Measurements from ENCODE around the gene CAB39.
A peak's percentile ranks its signal among the peaks of the same experiment; 100 is the strongest.

CAB39 gene

DNA sequence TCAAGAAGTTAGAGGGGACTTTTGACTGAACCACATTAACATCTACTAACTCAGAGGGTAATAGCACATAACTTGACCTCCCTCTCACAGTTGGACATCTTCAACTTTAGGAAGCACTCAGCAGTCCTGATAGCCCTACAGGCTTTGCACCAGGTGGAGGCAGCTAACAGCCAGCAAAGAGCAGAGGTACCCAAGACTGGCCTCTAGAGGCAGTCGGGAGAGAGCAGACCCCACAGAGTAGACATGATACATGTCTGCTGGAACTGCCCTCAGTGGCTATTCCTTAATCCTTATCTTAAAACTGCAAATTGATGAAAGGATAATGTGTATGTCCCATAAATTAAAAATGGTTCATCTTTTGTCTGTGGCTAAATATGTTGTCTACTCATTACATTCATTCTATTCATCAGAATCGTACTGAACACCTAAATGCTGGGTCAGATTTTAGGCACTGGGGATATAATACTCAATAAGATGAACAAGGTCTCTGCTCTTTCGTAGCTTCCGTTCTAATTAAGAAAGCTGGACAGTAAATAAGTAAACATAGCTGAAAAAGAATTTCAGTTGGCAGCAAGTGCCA is 49.8 kb downstream of the CAB39 start:
- Histone ChIP-seq H3K27me3 (ENCODE audit: control insufficient read depth, insufficient read depth, low read length) (no peaks in the 10 kb centered on the region), H3K36me3 (ENCODE audit: control insufficient read depth, insufficient read depth, low read length) (no peaks in the 10 kb centered on the region), H3K4me1 (ENCODE audit: control insufficient read depth, insufficient read depth, low read length) (no peaks in the 10 kb centered on the region; the same call in 1 of the 2 replicates), H3K4me3 (ENCODE audit: low read length) (no peak overlapping the region), H3K27ac (ENCODE audit: low read length) (no peak overlapping the region), H3K9me3 (ENCODE audit: control insufficient read depth, insufficient read depth, low read length) (no peaks in the 10 kb centered on the region)
- WGBS (ENCODE audit: insufficient coverage, insufficient read length): no CpG with 5 or more reads among the region's 4 CpGs
- peak; percentile 35 for DNase-seq (ENCODE audit: low read depth, low spot score)

GRCh38 chr2:230764346-230764745 is 51.7 kb downstream of the CAB39 start:
- no peak for DNase-seq (ENCODE audit: low read depth, low spot score)
- no peaks in the 10 kb centered on the region for H3K9me3 ChIP-seq (ENCODE audit: control insufficient read depth, insufficient read depth, low read length)
- no peak overlapping the region for H3K4me3 ChIP-seq (ENCODE audit: low read length)
- WGBS (ENCODE audit: insufficient coverage, insufficient read length): no CpG with 5 or more reads among the region's 1 CpG
- no peaks in the 10 kb centered on the region for H3K36me3 ChIP-seq (ENCODE audit: control insufficient read depth, insufficient read depth, low read length)
- H3K27me3 ChIP-seq (ENCODE audit: control insufficient read depth, insufficient read depth, low read length): no peaks in the 10 kb centered on the region
- no peak overlapping the region for H3K27ac ChIP-seq (ENCODE audit: low read length)
- H3K4me1 ChIP-seq (ENCODE audit: control insufficient read depth, insufficient read depth, low read length): no peaks in the 10 kb centered on the region; the same call in 1 of the 2 replicates

DNA sequence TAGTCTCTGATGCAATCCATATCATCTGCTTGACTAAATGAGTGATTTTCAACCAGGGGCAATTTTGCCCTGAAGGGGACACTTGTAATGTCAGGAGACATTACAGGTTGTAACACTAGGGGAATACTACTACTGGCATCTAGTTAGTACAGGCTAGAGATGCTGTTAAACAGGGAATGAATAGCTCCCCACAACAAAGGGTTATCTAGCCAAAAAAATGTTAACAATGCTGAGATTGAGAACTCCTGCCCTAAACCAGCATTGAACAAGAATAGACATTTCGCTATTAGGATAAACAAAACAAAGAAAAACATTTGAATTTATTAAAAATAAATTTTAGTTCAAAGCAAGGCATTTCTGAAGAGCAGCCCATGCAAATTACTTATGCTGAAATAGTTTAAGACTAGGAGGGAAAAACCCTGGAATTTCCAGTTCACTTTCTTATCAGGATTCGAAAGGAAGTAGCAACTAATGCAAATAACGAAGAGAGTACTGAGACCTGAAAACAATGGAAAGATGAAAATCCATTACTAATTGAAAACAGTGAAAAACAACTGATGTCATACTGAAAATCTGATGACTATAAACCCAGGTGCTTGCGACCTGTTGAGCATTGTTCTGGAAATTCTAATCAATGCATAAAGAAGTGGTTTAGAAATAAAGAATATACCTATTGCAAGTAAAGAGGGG is 53.1 kb downstream of the CAB39 start:
- no peaks in the 10 kb centered on the region; the same call in 1 of the 2 replicates for H3K4me1 ChIP-seq (ENCODE audit: control insufficient read depth, insufficient read depth, low read length)
- DNase-seq (ENCODE audit: low read depth, low spot score): no peak
- no peaks in the 10 kb centered on the region for H3K27me3 ChIP-seq (ENCODE audit: control insufficient read depth, insufficient read depth, low read length)
- no peak overlapping the region for H3K27ac ChIP-seq (ENCODE audit: low read length)
- no peaks in the 10 kb centered on the region for H3K9me3 ChIP-seq (ENCODE audit: control insufficient read depth, insufficient read depth, low read length)
- WGBS (ENCODE audit: insufficient coverage, insufficient read length): no CpG with 5 or more reads among the region's 4 CpGs
- no peaks in the 10 kb centered on the region for H3K36me3 ChIP-seq (ENCODE audit: control insufficient read depth, insufficient read depth, low read length)
- no peak overlapping the region for H3K4me3 ChIP-seq (ENCODE audit: low read length)

GRCh38 chr2:230767862-230768388 is 55.3 kb downstream of the CAB39 start:
- no peak for DNase-seq (ENCODE audit: low read depth, low spot score)
- no peak overlapping the region for H3K27ac ChIP-seq (ENCODE audit: low read length)
- H3K9me3 ChIP-seq (ENCODE audit: control insufficient read depth, insufficient read depth, low read length): no peaks in the 10 kb centered on the region
- no peaks in the 10 kb centered on the region for H3K36me3 ChIP-seq (ENCODE audit: control insufficient read depth, insufficient read depth, low read length)
- WGBS (ENCODE audit: insufficient coverage, insufficient read length): no CpG with 5 or more reads among the region's 2 CpGs
- H3K4me3 ChIP-seq (ENCODE audit: low read length): no peak overlapping the region
- H3K27me3 ChIP-seq (ENCODE audit: control insufficient read depth, insufficient read depth, low read length): no peaks in the 10 kb centered on the region
- no peaks in the 10 kb centered on the region; the same call in 1 of the 2 replicates for H3K4me1 ChIP-seq (ENCODE audit: control insufficient read depth, insufficient read depth, low read length)

GRCh38 chr2:230770804-230771203 is 58.2 kb downstream of the CAB39 start:
- Histone ChIP-seq H3K9me3 (ENCODE audit: control insufficient read depth, insufficient read depth, low read length) (no peaks in the 10 kb centered on the region), H3K27me3 (ENCODE audit: control insufficient read depth, insufficient read depth, low read length) (no peaks in the 10 kb centered on the region), H3K27ac (ENCODE audit: low read length) (no peak overlapping the region), H3K4me1 (ENCODE audit: control insufficient read depth, insufficient read depth, low read length) (no peaks in the 10 kb centered on the region), H3K4me3 (ENCODE audit: low read length) (no peak overlapping the region), H3K36me3 (ENCODE audit: control insufficient read depth, insufficient read depth, low read length) (no peaks in the 10 kb centered on the region)
- no CpG with 5 or more reads among the region's 3 CpGs for WGBS (ENCODE audit: insufficient coverage, insufficient read length)
- no peak for DNase-seq (ENCODE audit: low read depth, low spot score)

DNA sequence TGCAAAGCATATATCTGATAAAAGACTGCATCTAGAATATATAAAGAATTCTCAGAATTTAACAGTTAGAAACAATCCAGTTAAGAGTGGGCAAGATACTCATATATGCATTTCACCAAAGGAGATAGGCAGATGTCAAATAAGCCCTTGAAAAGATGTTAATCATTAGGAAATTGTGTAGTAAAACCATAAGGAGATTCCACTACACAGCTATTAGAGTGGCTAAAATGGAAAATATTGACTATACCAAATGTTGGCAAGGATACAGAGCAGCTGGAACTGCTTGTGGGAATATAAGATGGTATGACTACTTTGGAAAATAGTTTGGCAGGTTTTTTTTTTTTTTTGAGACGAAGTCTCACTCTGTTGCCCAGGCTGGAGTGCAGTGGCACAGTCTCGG is 59.5 kb downstream of the CAB39 start:
- DNase-seq (ENCODE audit: low read depth, low spot score): no peak
- WGBS (ENCODE audit: insufficient coverage, insufficient read length): no CpG with 5 or more reads among the region's 2 CpGs
- H3K4me1 ChIP-seq (ENCODE audit: control insufficient read depth, insufficient read depth, low read length): no peaks in the 10 kb centered on the region

GRCh38 chr2:230773039-230773773 is 60.6 kb downstream of the CAB39 start:
- no peaks in the 10 kb centered on the region for H3K27me3 ChIP-seq (ENCODE audit: control insufficient read depth, insufficient read depth, low read length)
- DNase-seq (ENCODE audit: low read depth, low spot score): no peak
- no peaks in the 10 kb centered on the region for H3K36me3 ChIP-seq (ENCODE audit: control insufficient read depth, insufficient read depth, low read length)
- no peak overlapping the region for H3K4me3 ChIP-seq (ENCODE audit: low read length)
- no peaks in the 10 kb centered on the region for H3K4me1 ChIP-seq (ENCODE audit: control insufficient read depth, insufficient read depth, low read length)
- H3K27ac ChIP-seq (ENCODE audit: low read length): no peak overlapping the region
- WGBS (ENCODE audit: insufficient coverage, insufficient read length): no CpG with 5 or more reads among the region's 4 CpGs
- H3K9me3 ChIP-seq (ENCODE audit: control insufficient read depth, insufficient read depth, low read length): no peaks in the 10 kb centered on the region

More for the DNA sequence above, 59.5 kb downstream of the CAB39 start:
- Histone ChIP-seq H3K36me3 (ENCODE audit: control insufficient read depth, insufficient read depth, low read length) (no peaks in the 10 kb centered on the region), H3K27me3 (ENCODE audit: control insufficient read depth, insufficient read depth, low read length) (no peaks in the 10 kb centered on the region), H3K4me3 (ENCODE audit: low read length) (no peak overlapping the region), H3K9me3 (ENCODE audit: control insufficient read depth, insufficient read depth, low read length) (no peaks in the 10 kb centered on the region), H3K27ac (ENCODE audit: low read length) (no peak overlapping the region)

DNA sequence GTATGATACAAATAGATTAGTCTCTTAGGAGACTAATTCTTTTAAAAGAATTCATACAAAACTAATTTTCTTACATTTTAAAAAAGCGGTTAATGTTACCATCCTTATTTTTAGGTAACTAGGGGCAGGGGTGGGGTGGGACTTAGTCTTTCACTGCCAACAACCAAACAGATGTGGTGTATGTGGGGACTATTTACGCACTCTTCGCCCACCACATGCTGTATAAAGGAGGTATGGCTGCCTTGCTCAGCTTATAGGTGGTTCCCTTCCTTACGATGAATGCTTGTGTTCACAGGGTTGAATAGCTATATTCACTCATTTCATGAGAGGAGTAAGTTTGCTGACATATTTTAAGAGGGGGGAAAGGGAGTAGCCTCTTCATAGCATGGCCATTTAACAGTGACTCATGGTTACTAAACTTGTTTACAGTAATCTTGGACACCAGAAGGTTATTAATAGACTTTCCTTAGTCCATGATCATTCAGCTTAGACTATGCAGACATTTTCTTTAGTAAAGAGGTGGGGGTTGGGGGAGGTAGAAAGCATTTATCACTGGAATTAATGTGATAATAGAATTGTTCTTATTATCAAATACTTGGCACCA is 61.8 kb downstream of the CAB39 start:
- WGBS (ENCODE audit: insufficient coverage, insufficient read length): no CpG with 5 or more reads among the region's 4 CpGs
- Histone ChIP-seq H3K9me3 (ENCODE audit: control insufficient read depth, insufficient read depth, low read length) (no peaks in the 10 kb centered on the region), H3K4me1 (ENCODE audit: control insufficient read depth, insufficient read depth, low read length) (no peaks in the 10 kb centered on the region), H3K36me3 (ENCODE audit: control insufficient read depth, insufficient read depth, low read length) (no peaks in the 10 kb centered on the region), H3K27ac (ENCODE audit: low read length) (no peak overlapping the region), H3K4me3 (ENCODE audit: low read length) (no peak overlapping the region), H3K27me3 (ENCODE audit: control insufficient read depth, insufficient read depth, low read length) (no peaks in the 10 kb centered on the region)
- no peak for DNase-seq (ENCODE audit: low read depth, low spot score)

- no peaks in the 10 kb centered on the region for H3K4me1 ChIP-seq (ENCODE audit: control insufficient read depth, insufficient read depth, low read length)
- H3K27ac ChIP-seq (ENCODE audit: low read length): no peak overlapping the region
- H3K9me3 ChIP-seq (ENCODE audit: control insufficient read depth, insufficient read depth, low read length): no peaks in the 10 kb centered on the region
- no peaks in the 10 kb centered on the region for H3K27me3 ChIP-seq (ENCODE audit: control insufficient read depth, insufficient read depth, low read length)
- no peak for DNase-seq (ENCODE audit: low read depth, low spot score)
- no peaks in the 10 kb centered on the region for H3K36me3 ChIP-seq (ENCODE audit: control insufficient read depth, insufficient read depth, low read length)
- H3K4me3 ChIP-seq (ENCODE audit: low read length): no peak overlapping the region
- no CpG with 5 or more reads among the region's 4 CpGs for WGBS (ENCODE audit: insufficient coverage, insufficient read length)
Observed at GRCh38 chr2:230775737-230776136, 63.1 kb downstream of the CAB39 start.

GRCh38 chr2:230777721-230778120 is 65.1 kb downstream of the CAB39 start:
- no peak overlapping the region for H3K27ac ChIP-seq (ENCODE audit: low read length)
- no peaks in the 10 kb centered on the region for H3K9me3 ChIP-seq (ENCODE audit: control insufficient read depth, insufficient read depth, low read length)
- no peaks in the 10 kb centered on the region for H3K27me3 ChIP-seq (ENCODE audit: control insufficient read depth, insufficient read depth, low read length)
- no peaks in the 10 kb centered on the region for H3K36me3 ChIP-seq (ENCODE audit: control insufficient read depth, insufficient read depth, low read length)
- no peaks in the 10 kb centered on the region for H3K4me1 ChIP-seq (ENCODE audit: control insufficient read depth, insufficient read depth, low read length)
- no peak for DNase-seq (ENCODE audit: low read depth, low spot score)
- no CpG with 5 or more reads among the region's 3 CpGs for WGBS (ENCODE audit: insufficient coverage, insufficient read length)
- no peak overlapping the region for H3K4me3 ChIP-seq (ENCODE audit: low read length)

All from iPS DF 6.9 (cell line).